HG02763 (cell line): ENCODE results near the gene PTCD2.

Experiments used
- ATAC-seq: cut with Tn5 transposase; IDR thresholded peaks from one replicate; pipeline ENCODE4 v1.9.1; 2021; ENCODE audit warnings: mild to moderate bottlenecking, moderate library complexity; ENCODE audit not compliant: unreplicated experiment

The PTCD2 gene

DNA sequence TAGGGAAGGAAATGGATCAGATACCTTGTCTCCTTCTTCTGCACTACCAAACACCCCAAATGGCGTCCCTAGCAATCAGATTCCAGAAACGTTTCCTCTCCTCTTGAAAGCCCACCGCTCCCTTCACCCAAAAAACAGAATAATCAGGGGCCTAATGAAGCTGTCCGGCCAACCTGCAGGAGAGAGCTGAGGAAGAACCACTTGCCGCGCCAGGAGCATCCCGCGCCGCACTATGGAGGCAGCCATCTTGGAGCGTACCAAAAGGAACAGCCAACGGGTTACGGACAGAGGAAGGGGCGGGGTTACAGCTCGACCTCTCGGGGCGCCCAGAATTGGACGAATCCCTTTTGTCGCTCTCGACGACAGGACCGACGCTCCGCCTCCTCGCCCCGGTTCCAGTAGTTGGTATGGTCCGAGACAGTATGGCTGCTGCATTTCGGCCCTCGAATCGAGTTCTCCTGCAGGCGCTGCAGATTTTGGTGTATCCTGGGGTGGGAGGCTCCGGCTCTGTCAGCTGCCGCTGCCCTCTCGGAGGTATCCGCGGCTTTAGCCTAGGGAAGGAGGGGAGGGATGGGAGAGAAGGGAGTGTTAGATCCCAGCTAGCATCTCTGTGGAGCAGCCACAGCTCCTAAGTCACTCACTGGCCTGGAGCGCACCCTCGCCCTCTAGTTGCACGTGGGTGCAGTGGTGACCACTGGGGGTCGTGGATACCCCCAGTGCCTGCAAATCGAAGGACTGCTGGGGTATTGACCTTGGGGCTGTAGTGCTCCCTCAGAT, at the start of gene PTCD2, which contains the start of gene MRPS27:
Gene PTCD2 (plus strand): TSS at position 398 of the 777 bp plus-strand sequence. CDS start 10 bp downstream, at position 408.
Gene MRPS27 (minus strand): TSS at position 265 of the 777 bp plus-strand sequence. CDS start 19 bp downstream, at position 246.
- ATAC-seq, result peak; percentile 99

DNA sequence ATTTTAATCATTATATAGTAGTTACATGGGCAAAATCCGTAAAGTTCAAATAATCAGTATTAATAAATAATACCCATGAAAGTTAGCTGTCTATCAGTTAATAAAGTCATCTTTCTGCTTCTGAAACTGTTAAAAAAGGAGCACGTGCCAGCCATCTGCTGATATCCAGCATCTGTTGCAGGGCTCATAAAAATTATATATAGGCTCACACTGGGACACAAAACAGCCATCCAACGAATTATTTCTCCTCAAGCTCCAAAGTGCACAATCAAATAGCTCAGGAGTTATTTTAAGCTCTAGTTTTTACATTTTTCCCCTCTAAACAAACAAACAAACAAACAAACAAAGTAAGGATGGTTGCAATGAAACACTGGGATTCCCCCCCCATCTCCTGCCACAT, 48.5 kb upstream of the PTCD2 start:
- no peak for ATAC-seq

- no peak for ATAC-seq
These were observed 47.8 kb upstream of the PTCD2 start for GRCh38 chr5:72272398-72272797.

DNA sequence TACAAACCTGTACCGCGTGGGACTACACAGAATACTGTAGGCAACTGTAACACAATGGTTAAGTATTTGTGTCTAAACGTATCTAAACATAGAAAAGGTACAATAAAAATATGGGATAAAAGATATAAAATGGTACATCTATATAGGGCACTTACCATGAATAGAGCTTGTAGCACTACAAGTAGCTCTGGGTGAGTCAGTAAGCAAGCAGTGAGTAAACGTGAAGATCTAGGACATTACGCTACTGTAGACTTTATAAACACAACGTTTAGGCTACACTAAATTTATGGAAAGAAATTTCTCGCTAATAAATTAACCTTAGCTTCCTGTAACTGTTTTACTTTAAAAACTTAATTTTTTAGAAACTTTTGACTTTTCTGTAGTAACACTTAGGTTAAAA, 46.6 kb upstream of the PTCD2 start:
- no peak for ATAC-seq

- ATAC-seq, result no peak
These were observed 43.9 kb upstream of the PTCD2 start for GRCh38 chr5:72276219-72276752.

DNA sequence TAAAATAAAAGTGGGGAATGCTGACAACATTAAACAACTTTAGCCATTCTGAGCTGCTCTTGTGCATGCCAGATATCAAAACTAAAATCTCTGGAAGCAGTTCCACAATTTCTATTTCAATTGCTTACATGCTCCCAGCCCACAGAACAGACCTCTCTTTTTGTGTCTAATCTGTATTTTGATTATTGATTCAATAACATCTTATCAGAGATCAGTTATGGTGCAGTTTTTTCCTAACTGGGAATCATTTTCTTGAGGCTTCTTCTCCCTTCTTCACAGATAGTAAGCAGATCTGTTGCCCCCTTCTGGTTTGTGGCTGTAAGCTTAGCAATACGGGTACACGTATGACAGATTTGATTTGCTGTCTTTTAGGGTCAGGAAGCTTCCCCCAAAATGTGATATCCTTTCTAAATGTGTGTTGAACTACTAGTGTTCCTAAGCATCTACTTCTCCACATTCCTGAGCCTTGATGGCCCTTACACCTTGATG, 39.5 kb upstream of the PTCD2 start:
- no peak for ATAC-seq

- no peak for ATAC-seq
These were observed 38.8 kb upstream of the PTCD2 start for GRCh38 chr5:72281430-72281763.

DNA sequence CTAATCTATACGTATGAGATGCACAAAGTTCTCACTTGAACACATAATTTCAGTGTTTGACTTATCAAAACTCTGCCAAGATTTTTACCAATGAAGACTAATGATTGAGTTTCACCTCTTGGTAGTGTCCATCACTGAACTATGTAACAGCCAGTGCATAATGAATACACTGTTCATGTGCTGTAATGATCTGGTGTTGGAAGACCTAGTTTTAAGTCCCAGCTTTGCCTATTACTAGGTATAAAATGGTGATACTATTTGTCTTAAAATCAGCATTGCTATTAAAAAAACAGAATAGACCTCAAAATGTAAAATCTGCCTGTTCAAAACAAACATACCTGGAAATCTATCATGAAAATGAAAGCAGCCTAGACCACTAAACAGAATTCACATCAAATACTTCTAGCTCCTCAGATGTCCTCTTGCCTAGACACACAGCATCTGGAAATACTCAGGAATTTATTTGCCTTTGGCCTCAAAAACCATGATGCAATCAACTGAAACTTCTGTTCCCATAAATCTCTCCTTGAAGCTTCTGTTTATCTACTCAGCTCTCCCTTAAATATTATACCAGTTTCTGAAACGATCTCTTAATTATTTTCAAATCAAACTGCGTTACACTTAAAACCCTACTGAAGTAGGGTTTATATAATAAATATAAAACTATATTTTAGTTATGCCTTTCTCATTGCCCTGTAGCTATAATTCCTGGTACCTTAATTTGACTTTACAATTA, 38.2 kb upstream of the PTCD2 start:
- ATAC-seq, result no peak

GRCh38 chr5:72282878-72283277, 37.3 kb upstream of the PTCD2 start:
- no peak for ATAC-seq

DNA sequence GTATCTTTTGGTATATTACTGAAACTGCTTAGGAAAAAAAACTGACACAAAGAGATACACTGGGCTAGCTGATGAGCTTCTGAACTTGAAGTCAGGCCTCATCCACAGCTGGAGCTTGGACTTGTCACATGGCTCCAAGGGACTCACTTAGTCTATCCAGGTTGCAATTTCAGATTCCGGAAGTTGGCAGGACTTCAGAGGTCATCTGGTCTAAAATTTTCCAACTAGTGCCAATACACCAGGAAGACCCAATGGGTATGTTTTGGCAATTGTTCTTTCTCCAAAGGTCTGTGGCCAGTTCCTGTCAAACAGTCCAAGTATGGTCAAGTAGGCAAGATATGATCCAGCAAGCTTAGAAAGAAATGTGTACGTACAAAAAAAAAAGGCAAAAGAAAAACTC, 36.8 kb upstream of the PTCD2 start:
- ATAC-seq, result no peak

DNA sequence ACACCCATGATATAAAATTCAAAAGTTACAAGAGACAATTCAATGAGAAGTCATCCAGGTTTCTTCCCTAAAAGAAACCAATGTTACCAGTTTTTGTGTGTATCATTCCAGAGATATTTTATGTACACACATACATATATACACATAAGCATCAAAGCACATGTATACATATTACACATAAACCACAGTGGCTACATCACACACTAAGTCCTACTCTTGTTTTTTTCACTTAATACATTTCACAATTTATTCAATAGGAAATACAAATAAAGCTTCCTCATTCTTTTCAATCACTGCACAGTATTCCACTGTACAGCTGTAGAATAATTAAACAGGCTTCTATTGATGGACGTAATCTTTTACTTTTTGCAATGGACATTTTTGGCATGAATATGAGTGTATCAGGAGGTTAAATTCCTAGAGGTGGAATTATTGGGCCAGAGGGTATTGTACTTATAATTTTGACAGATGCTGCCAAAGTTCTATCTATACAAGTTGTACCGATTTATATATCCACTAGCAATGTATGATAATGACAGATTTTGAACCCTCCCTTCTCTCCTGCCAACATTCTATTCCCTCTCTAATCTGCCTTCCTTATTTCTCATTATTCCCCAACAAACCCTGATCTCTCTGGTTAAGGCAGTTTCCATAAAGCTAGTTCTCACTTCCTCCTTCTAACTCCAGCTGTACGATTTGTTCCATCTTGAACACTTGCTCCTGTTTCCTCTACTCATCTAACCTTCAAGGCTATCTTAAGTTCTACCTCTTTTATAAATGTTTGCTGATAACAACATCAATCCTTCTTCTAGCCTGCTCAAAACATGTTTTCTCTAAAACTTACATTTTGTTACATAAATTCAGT, 35.4 kb upstream of the PTCD2 start:
- no peak for ATAC-seq

DNA sequence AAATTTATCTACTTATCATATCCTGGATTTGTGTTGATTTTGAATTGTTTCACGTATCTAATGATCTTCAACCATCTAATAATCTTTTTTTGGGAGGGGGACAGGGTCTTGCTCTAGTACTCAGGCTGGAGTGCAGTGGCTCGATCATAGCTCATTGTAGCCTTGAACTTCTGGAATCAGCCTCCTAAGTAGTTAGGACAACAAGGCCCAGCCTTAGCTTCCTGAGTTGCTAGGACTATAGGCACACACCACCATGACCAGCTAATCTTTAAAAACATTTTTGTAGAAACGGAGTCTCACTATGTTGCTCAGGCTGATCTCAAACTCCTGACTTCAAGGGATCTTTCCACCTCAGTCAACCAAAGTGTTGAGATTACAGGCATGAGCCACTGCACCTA, 34.8 kb upstream of the PTCD2 start:
- no peak for ATAC-seq

DNA sequence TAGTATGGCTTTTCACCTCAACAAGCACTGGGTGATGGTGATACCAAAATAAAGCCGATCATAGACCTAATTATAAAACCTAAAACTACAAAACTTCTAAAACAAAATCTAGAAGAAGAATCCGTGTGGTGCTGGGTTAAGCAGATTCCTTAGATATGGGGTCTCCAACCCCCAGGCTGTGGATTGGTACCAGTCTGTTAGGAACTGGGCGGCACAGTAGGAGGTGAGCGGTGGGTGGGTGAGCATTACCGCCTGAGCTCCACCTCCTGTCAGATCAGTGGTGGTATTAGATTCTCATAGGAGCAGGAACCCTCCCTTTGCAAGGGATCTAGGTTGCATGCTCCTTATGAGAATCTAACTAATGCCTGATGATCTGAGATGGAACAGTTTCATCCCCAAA, 33.4 kb upstream of the PTCD2 start:
- ATAC-seq, result no peak

GRCh38 chr5:72288924-72289323, 31.2 kb upstream of the PTCD2 start:
- no peak for ATAC-seq

DNA sequence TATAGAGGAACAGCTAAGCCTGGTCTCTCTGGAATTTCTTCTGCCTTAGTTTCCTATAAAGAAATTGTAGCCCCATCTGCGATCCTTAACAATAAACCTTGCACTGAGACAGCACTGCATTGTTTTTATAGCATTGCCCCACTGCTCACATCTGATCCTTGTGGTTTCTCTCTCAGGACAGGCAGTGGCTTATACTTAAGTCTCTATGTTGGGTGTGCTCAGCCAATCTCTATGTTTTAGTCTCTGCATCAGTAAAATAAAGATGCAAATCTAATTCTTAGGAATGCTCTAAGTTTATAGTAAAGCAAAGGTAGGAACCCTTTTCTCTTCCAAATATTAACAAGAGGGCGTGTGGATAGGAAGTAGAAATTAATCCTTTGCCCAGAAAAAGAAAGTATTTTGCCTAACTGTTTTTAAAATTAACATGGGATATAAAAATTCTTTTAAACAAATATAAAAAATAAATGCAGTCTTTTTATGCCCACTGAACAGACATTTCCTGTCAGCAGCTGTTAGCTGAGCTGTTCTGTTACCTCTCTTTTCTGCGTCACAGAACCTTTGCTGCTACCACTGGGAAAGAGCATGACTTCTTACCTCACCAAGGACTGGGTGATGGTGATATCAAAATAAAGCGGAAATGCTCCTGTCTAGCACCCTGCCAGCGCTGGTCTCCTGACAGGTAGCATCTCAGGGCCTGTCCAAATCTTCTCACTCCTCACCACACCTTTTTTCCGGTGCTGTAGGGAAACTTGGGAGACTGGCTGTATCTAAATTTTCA, 29.6 kb upstream of the PTCD2 start:
- ATAC-seq, result no peak

DNA sequence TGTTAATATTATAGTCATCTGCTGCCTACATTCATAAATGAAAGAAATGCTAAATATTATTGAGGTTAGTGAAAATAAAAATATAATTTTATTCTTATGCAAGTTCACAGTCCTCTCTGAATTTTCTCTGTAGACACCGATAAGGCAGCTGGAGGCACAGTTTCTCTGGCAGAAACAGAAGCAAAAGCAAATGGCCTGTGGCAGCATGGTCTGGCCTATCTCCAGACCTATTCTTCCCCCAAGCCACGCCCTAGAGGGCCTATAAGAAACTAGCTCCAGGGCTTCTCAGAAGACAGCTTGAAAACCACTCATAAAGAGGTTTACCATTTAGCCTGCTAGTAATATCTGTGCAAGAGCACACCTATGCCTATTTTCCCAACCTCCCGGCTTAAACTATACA, 28.6 kb upstream of the PTCD2 start:
- no peak for ATAC-seq

DNA sequence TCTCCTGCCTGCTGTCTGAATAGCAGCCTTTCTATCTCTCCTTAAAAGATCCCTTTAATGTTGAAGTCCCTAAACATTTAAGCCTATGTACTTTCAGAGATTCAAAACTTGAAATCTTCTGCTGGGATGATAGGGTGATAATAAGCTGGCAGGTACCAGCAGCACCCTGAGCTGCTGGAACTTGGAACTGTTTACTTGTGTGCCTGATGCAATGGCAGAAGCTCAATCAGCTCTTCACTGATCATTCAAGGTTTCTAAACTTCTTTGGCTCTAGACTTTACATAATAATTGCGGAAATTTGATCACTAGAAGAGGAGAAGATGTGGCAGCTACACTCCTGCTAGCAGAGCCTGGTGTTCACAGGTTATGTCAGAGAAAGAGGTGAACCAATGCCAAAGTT, 27.8 kb upstream of the PTCD2 start:
- ATAC-seq, result no peak

DNA sequence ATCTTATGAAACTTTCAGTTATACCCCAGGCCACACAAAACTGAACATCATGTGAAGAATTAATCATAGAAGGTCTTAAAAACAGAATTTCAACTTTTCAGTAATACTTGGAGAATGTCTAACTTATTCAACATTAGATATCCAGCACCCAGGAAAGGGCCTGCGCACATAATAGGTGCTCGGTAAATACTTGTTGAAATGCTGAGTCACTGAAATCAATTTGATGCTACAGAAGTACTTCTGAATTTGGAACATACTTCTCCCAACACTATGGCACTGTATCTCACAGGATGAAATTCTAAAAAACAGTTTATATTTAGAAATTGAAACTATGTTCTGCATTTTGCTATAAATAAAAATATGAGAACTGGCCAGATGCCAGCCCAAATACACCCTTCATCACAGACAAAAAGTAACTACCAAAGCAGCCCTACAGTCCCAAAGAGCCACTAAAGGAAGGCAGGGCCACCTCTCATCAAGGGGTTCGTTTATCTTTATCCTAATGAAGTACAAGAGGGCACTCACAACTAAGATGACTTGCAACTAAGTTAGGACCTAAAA, 26.6 kb upstream of the PTCD2 start:
- ATAC-seq, result no peak

- no peak for ATAC-seq
These were observed 25.7 kb upstream of the PTCD2 start for GRCh38 chr5:72294473-72294872.

- ATAC-seq, result no peak
These were observed 24.6 kb upstream of the PTCD2 start for GRCh38 chr5:72295539-72295938.
